HFF-Myc (cell line): ENCODE data around the gene ADAP1.

Experiments
- DNase-seq: peaks from one replicate; pipeline ENCODE4 v3.0.0-alpha.2; 2011; ENCODE audit warnings: low read depth; ENCODE audit errors: extremely low read depth
- H3K4me3 ChIP-seq: replicated peaks from 2 replicates; pipeline ENCODE4 v1.5.1; 2011; ENCODE audit warnings: low read depth, mild to moderate bottlenecking, control low read depth, low read length
- TF ChIP-seq, protein P1 (sequence below): IDR thresholded peaks from 2 replicates; pipeline ENCODE4 v1.5.1; 2012; ENCODE audit warnings: mild to moderate bottlenecking, low read depth, low read length, control low read depth; ENCODE audit errors: missing control alignments

ADAP1 gene

DNA sequence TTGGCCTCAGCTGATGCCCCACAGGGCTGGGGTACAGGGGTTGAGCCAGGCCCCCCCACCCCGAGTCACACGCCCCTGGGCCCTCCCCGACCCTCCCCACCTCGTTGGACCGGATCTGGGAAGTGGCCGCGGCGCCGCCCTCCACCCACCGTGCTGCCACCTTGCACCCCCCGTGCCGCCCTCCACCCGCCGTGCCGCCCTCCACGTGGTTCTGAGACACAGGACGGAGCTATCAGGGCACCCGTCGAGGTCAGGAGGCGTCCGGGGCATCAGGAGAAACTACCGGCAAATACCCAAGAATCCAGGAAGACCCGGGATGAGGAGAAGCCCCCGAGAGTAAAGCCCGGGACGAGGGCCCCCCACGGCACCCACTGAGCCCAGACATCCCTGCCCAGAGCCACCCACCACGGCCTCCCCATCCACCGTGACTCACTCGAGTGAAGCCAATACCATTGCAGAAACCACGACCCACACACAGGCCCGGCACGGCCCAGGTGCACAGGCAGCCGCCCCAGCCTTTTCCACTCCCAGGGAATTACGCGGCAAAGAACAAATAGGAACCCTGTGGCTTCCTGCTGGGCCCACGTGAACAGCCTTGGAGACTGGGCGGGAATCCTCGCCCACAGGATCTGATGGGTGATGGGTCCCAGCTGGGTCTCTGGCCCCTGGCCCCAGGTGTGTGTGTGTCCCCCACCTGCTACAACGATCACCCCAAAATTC is 34.0 kb downstream of the ADAP1 start:
- H3K4me3 ChIP-seq, result no peak overlapping the region
- no peak for DNase-seq
- TF ChIP-seq, protein P1, sequence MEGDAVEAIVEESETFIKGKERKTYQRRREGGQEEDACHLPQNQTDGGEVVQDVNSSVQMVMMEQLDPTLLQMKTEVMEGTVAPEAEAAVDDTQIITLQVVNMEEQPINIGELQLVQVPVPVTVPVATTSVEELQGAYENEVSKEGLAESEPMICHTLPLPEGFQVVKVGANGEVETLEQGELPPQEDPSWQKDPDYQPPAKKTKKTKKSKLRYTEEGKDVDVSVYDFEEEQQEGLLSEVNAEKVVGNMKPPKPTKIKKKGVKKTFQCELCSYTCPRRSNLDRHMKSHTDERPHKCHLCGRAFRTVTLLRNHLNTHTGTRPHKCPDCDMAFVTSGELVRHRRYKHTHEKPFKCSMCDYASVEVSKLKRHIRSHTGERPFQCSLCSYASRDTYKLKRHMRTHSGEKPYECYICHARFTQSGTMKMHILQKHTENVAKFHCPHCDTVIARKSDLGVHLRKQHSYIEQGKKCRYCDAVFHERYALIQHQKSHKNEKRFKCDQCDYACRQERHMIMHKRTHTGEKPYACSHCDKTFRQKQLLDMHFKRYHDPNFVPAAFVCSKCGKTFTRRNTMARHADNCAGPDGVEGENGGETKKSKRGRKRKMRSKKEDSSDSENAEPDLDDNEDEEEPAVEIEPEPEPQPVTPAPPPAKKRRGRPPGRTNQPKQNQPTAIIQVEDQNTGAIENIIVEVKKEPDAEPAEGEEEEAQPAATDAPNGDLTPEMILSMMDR, result no peak

DNA sequence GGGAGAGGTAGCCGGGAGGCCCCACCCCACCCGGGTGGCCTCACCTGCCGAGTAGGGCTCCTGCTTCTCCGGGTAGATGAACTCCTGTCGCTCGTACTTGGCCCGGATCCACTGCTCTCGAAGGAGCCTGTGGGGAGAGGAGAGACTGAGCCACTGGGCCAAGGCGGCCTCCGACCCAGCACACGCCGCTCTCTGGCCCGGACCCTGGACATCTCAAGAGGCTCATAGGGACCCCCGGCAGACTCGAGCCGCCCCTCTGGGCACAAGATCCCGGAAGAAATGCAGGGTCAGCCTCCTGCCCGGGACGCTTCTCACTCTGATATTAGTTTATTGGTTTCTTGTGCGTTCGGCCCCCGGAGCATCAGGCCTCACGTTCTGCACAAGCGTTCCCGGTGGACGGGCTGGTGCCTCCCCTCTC is 34.5 kb downstream of the ADAP1 start:
- TF ChIP-seq, protein P1, result no peak
- no peak overlapping the region for H3K4me3 ChIP-seq
- DNase-seq, result no peak

DNA sequence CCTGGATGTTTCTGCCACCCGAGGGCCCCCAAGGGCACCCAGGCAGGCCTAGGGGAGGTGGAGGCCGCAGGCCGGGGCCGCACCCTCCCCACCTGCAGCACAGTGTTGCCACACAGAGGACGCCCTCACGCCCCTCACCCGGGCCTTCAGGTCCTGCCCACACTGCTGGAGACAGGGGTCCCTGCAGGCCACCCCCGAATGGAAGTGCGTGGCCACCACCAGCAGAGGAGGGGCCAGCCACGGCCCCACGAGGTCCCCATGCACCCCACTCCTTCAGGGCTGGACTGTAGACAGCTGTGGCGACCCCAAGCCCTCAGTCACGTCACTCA is 35.4 kb downstream of the ADAP1 start:
- H3K4me3 ChIP-seq, result no peak overlapping the region
- DNase-seq, result no peak
- TF ChIP-seq, protein P1, result no peak

DNA sequence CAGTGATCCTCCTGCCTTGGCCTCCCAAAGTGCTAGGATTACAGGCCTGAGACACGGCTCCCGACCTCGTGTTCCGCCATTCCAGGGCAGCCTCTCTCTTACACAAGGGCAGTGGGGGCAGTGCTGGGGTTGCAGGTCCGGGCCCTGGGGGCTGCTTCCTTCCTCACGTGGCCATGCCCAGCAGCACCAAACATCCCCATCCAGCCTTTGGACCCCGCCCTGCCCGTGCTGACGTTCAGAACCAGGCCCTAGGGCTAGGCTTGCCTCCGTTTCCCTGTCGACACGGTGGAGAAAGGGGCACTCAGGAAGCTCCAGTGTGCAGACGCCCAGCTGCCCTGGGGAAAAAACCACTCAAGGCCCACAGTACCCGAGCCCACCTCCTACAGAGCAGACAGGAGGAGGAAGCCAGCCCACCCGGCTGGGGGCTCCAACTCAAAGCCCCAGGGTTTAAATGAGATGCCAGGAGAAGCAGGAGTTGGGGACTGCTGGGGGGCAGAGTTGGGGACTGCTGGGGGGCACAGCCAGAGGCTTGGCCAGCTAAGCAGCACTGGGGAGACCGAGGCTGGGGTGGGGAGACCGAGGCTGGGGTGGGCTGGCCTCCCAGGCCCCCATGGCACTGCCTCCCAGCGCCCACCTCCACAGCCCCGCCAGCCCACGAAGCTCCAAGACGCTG is 35.9 kb downstream of the ADAP1 start:
- no peak for DNase-seq
- H3K4me3 ChIP-seq, result no peak overlapping the region
- TF ChIP-seq, protein P1, result no peak

DNA sequence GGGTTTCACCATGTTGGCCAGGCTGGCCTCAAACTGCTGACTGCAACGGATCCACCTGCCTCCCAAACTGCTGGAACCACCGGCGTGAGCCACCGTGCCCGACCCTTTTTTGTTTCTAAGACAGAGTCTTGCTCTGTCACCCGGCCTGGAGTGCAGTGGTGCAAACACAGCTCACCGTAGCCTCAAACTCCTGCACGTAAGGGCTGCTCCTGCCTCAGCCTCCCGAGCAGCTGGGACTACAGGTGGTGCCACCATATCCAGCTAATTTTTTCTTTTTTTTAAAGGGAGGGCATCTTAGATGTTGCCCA is 36.4 kb downstream of the ADAP1 start:
- DNase-seq, result no peak
- TF ChIP-seq, protein P1, result no peak
- no peak overlapping the region for H3K4me3 ChIP-seq

DNA sequence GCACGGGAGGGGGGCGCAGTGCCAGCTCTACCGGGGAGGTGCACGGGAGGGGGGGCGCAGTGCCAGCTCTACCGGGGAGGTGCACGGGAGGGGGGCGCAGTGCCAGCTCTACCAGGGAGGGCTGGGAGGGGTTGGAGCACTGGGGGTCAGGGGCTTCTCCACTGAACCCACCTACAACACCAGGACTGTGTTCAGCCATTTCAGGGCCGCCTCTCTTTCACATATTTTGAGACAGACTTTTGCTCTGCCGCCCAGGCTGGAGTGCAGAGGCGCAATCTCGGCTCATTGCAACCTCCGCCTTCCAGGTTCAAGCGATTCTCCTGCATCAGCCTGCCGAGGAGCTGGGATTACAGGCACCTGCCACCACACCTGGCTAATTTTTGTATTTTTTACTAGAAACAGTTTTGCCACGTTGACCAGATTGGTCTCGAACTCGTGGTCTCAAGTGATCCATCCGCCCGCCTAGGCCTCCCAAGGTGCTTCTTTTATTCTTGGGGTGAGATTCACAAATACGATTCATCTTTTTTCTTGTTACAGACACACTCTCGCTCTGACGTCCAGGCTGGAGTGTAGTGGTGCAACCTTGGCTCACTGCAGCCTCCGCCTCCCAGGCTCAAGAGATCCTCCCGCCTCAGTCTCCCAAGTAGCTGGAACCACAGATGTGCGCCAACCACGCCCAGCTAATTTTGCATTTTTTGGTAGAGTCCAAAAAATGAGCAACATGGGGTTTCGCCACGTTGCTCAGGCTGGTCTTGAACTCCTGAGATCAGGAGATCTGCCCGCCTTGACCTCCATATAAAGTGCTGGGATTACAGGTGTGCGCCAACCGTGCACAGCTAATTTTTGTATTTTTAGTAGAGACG is 37.0 kb downstream of the ADAP1 start:
- DNase-seq, result no peak
- no peak overlapping the region for H3K4me3 ChIP-seq
- TF ChIP-seq, protein P1, result no peak
